GM19452 (cell line): ENCODE results near the gene FTO.

Experiments
- ATAC-seq: cut with Tn5 transposase; IDR thresholded peaks from one replicate; pipeline ENCODE4 v1.9.1; 2021; ENCODE audit not compliant: unreplicated experiment

Gene FTO

DNA sequence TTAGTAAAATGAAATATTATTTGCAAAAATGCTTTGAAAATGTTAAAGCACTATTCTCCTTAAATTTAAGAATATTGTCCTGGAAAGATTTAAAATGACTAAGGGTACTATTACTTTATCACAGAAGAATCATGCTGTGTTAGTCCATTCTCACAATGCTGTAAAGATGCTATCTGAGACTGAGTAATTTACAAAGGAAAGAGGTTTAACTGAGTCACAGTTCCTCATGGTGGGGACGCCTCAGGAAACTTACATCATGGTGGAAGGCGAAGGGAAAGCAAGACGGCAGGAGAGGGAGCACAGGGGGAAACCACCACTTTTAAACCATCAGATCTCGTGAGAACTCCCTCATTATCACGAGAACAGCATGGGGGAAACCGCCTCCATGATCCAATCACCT, 337.0 kb downstream of the FTO start:
- no peak for ATAC-seq

DNA sequence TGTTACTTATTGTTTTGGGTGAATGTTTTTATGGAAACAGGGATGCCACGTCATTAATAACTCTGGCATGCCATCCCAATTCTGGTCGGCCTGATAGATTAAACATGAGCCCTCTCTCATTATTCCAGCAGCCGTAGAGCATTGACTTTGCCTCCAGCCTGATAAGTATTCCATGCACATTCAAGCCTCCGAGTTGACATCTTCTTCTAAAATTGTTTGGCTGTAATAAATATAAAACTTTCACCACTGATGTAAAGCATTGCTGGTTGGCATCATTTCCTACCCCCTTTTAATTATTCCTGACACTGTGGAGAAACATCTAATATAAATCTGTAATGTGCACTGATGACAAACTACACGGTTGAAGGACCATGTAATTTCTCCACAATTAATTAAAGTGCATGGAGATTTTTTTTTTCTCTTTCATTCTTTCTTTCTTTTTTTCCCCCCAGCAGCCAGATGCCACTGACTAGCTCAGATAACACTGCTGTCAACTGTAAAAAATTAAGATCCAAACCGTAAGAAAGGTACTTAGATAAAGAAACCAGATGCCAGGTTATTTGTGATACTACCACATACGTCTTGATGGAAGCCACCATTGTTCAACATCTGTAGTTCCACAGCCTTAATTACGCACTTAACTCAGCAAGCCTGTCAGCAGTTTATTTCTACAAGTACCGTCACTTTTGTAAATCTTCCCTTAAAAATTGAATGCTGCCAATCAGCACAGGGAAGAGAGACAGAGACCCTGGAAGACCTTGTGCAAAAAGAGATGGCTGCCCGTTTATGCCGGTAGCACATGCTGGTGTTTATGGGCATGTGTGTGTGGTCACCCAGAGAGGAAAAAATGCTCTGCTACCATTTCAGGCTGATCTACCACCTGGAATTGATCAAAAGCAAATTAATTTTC, 344.9 kb downstream of the FTO start:
- no peak for ATAC-seq

DNA sequence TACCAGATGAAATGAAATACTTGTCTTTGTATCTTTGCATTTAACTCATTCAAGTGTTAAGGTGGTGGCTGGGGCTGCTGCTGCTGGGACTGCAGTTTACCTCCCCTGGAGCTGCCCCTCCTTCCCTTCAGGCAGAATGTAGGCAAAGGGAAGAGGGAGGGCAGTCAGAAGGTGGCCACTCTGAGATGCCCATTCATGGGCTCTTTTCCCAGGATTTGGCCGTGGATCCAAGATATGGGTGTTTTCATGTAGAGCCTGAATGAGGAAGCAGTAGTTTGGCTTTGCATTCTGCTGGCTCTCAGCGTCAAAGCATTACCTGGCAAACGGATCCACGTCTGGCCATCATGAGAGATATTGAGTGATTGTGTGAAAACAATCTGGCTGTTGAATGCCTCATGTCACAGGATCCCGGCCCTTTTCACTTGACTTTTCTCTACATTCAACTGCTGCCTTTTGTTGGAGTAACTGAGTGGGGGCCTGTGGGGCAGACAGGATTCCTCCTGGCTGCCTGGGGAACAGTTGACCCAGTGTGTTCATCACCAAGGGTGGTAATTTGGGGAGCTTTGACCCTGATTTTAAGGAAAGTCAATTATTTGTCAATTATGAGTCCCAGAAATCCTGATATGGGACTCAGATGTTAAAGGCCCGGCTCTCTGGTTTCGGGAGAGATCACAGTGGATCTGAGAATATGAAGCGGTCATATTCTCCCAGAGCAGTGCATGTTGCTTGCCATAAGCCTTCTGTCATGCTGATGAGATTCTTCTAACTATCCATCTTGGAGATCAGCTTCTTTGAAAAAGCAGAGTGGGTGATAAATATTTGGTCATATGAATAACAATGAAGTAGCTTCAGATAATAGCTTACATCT, 345.9 kb downstream of the FTO start:
- ATAC-seq = no peak

DNA sequence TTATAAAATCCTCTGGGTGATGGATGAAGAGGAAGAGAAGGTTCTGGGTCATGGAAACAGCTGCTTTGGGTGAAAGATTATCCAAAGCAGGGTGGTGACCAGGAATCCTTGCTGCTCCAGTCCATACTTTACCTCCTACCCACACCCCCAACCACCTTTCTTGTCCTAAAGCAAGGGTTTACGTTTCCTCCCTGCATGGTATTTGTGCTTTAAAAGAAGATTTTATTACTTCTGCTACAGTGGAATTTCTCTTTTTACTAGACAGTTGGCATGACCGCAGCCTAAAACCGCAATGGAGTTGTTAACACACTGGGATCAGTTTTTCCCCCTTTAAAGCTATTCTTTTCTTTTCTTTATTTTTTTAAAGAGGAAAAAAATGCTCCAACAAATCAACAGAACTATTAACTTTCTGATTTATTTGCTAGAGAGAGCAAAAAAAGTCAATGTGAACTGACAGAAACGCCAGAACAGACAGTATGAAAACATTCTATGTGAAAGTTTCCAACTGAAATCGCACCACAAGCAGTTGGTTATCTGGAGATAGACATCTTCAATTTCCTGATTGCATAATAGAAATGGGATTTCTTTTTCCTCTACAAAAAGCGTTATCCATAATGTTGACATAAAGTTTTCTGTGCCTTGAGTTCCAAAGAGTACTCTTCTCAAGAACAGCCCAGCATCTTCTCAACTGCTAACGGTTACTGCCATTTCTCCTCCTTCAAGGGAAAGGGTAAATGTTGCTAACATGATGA, 346.7 kb downstream of the FTO start:
- no peak for ATAC-seq

DNA sequence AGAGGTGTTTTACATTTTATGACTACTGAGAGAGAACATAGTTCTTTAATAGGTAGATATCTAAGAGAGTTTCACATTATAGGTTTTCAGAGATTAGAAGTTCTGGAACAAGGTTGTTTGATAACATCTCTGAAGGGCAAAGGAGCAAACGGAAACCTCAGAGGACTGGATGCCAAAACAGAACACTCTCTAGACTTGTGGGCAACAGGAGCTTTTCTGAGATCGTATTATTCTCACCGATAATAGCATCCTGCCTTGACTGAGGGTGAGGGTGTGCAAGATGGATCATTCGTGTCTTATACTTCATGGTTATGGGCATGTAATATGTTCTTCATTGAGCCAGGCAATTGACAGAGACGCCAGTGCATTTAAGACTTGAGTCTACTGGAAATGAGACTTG, 347.9 kb downstream of the FTO start:
- ATAC-seq = no peak

GRCh38 chr16:54052271-54052670, 348.3 kb downstream of the FTO start:
- no peak for ATAC-seq

GRCh38 chr16:54053891-54054820, 350.2 kb downstream of the FTO start:
- ATAC-seq = no peak

GRCh38 chr16:54055191-54055590, 351.2 kb downstream of the FTO start:
- ATAC-seq = no peak

- no peak for ATAC-seq
These were observed 351.9 kb downstream of the FTO start for GRCh38 chr16:54055864-54056263.

GRCh38 chr16:54056921-54057320, 353.0 kb downstream of the FTO start:
- no peak for ATAC-seq

GRCh38 chr16:54059319-54059718, 355.4 kb downstream of the FTO start:
- no peak for ATAC-seq

DNA sequence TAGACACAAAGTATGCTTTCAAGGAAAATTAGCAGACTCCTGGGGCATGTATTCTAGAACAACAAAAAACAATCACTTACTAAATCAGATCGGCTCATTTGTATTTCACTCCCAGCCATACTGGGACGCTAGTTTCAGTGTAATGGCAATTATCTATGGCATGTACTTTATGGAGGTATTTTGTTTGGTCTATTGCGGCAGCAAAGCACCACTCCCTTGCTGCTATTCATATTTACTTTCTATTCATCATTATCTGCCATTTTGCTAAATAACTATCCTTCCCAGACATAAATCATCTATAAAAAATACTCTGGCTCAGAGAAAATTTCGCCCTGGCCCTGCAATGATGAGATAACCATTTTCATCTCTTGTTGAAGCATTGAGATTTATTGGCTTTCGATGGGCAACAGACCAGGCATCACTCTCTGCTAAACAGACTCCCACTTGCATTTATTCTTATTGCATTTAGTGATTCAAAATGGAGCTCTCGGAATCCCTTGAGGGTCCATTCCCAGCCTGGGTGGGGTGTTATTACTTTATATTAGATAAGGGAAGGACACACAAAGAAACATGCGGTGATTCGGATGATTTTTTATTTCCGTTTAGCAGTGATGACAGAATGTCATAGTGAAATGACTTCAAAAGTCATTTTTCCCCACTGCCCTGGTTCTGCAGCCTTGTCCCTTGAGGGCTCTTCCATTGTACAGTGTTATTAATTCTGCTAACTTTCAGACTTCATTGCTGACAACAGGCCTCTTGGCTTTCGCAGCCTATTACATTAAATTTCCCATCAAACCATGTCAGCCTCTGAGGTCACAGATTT, 356.9 kb downstream of the FTO start:
- ATAC-seq = no peak

GRCh38 chr16:54061454-54061853, 357.5 kb downstream of the FTO start:
- ATAC-seq = no peak

DNA sequence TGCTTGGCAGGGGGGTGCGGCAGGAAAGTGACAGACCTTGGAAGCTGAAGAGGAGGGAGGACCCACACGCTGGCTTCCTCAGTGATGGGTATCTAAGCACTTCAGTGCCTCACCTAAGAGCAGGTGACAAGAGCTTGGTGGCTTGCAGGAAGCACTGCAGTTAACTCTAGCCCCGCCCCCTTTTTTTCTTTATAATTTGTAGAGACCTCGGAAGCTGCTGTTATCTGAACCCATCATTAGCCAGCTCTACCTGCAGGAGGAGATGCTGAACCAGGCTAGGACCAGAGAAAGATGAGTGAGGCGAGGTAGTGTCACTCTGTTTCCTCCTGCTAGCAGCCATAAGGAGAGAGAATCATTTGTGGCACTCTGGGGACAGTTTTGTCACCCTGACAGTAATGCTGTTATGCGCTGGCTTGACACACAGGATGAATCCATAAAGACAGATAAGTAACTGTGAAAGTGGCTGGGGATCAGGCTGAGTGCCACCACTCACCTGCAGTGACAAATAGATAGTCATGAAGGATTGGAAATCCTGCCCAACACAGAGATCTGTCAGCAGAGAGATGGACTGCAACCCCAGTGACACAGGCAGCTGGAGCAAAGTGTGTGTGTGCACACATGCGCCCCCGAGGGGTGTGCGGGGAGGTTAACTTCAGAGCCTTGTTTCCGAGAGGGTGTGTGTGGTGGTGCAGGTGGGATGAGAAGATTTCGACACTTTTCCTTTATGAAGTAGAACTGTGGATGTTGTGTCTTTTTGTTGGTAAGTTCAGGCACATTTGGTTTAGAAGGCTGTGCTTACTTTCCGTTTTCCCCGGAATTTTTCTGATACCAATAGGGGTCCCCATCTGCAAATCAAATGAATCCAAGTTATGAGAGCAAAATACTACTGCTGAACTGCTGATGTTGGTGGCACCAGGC, 358.7 kb downstream of the FTO start:
- no peak for ATAC-seq

GRCh38 chr16:54063279-54063773, 359.4 kb downstream of the FTO start:
- ATAC-seq = no peak

DNA sequence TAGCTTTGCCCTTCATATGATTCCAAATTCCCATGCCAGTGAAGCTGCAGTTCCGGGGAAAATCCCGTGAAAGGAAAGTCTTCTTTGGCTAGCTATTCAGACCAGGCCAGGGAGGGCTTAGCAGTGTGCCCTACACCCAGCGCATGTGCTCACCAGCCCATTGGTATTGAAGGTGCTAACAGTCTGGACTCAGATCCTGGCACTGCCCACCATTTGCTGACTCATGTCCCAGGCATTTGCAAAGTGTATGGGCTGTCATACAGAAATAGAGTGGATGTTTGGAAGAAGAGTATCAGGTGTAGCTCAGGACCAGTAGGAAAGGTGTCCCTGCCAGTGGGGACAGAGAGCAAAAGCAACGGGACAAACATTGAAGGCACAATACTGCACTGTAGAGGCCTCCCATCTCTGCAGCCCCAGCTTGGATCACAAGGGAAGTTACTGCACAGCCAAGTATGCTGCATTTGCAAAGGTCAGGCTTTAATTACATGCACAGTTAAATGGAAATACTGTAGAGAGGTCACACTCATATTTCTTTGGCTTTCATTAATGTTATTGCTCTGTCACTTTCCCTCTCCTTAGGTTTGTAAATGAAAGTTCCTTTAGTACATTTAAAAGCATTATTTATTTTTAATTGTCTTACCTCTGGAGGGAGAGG, 362.6 kb downstream of the FTO start:
- no peak for ATAC-seq

DNA sequence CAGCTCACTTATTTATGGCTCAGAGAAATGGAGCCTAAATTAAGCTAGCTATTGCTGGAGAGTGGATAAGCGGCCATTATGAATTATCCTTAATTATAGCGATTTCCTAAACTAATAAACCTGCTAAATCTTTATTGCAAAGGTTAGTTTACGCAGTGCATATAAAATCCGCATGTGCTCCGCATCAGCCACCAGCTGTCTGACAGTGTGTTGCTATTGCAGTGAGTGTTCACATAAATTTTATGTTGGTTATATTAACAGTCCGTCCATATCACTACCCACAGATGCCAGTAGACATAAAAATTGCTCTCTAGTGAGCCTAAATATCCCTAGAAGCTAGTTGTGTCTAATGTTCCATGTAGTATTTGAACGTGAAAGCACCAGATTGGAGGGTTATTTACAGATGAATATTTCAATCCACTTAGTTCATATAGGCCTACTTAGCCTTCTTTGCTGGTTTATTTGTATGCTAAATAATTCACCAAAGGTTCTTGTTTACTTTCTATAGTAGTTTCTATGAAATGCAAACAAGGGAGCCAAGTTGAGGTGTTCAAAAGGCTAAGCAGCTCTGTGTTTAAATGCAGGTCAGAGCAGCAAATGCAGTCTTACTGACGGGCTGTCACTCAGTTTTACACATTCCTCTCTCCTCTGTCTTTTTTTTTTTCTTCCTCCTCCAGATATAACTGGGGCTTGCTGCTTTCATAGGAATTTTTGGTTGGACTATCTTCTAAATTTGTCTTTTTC, 363.5 kb downstream of the FTO start:
- no peak for ATAC-seq
